Nephron progenitor cell (in vitro differentiated cells): ENCODE data around the gene FANCB.

ENCODE experiments used
- DNase-seq: peaks from one replicate; pipeline ENCODE4 v3.0.0; 2021
- H3K27ac Mint-ChIP-seq: 2 replicates; pipeline ENCODE4 v1.8.0; 2021; ENCODE audit warnings: mild to moderate bottlenecking, moderate library complexity, mixed read lengths
- H3K27me3 Mint-ChIP-seq: 2 replicates; pipeline ENCODE4 v1.8.0; 2021; ENCODE audit warnings: mild to moderate bottlenecking, low read depth, mixed read lengths; ENCODE audit not compliant: poor library complexity
- H3K36me3 Mint-ChIP-seq: 2 replicates; pipeline ENCODE4 v1.8.0; 2021; ENCODE audit warnings: low read depth, mixed read lengths
- H3K4me1 Mint-ChIP-seq: 2 replicates; pipeline ENCODE4 v1.8.0; 2021; ENCODE audit warnings: mixed read lengths
- H3K4me3 Mint-ChIP-seq: 2 replicates; pipeline ENCODE4 v1.8.0; 2021; ENCODE audit warnings: mild to moderate bottlenecking, moderate library complexity, mixed read lengths
- H3K9me3 Mint-ChIP-seq: 2 replicates; pipeline ENCODE4 v1.8.0; 2021; ENCODE audit warnings: mild to moderate bottlenecking, moderate library complexity, mixed read lengths
- CTCF ChIP-seq: fragments of 200-600 bp; sonication (generic); IDR thresholded peaks from 2 replicates; pipeline ENCODE4 v1.5.0; 2021; ENCODE audit warnings: antibody characterized with exemption

The FANCB gene

GRCh38 chrX:14837155-14837554 lies 35.7 kb downstream of the FANCB start:
- no peaks in the 10 kb centered on the region for H3K27me3 Mint-ChIP-seq
- TF ChIP-seq CTCF: no peak
- no peak overlapping the region for H3K4me3 Mint-ChIP-seq
- H3K9me3 Mint-ChIP-seq: peaks cover 26% of the 10 kb centered on the region
- DNase-seq: no peak
- peaks cover 19% of the 10 kb centered on the region for H3K36me3 Mint-ChIP-seq
- H3K27ac Mint-ChIP-seq: no peak overlapping the region
- no peaks in the 10 kb centered on the region for H3K4me1 Mint-ChIP-seq

GRCh38 chrX:14832586-14832985 lies 40.3 kb downstream of the FANCB start:
- TF ChIP-seq CTCF: no peak
- peaks cover 38% of the 10 kb centered on the region for H3K36me3 Mint-ChIP-seq
- H3K4me3 Mint-ChIP-seq: no peak overlapping the region
- no peak for DNase-seq
- H3K27ac Mint-ChIP-seq: no peak overlapping the region
- no peaks in the 10 kb centered on the region for H3K4me1 Mint-ChIP-seq
- peaks cover 64% of the 10 kb centered on the region for H3K9me3 Mint-ChIP-seq
- H3K27me3 Mint-ChIP-seq: no peaks in the 10 kb centered on the region

GRCh38 chrX:14832151-14832550 lies 40.7 kb downstream of the FANCB start:
- TF ChIP-seq CTCF: no peak
- Mint-ChIP-seq H3K27ac (no peak overlapping the region), H3K27me3 (no peaks in the 10 kb centered on the region), H3K9me3 (peaks cover 68% of the 10 kb centered on the region), H3K4me3 (no peak overlapping the region), H3K36me3 (peaks cover 38% of the 10 kb centered on the region), H3K4me1 (no peaks in the 10 kb centered on the region)
- no peak for DNase-seq

GRCh38 chrX:14829643-14830042 lies 43.2 kb downstream of the FANCB start:
- H3K9me3 Mint-ChIP-seq: peaks cover 61% of the 10 kb centered on the region
- no peak for DNase-seq
- no peak overlapping the region for H3K4me3 Mint-ChIP-seq
- H3K36me3 Mint-ChIP-seq: peaks cover 22% of the 10 kb centered on the region
- no peak for TF ChIP-seq CTCF
- H3K27me3 Mint-ChIP-seq: no peaks in the 10 kb centered on the region
- H3K4me1 Mint-ChIP-seq: no peaks in the 10 kb centered on the region
- H3K27ac Mint-ChIP-seq: no peak overlapping the region

- Mint-ChIP-seq H3K4me3 (no peak overlapping the region), H3K27me3 (no peaks in the 10 kb centered on the region), H3K4me1 (no peaks in the 10 kb centered on the region), H3K9me3 (peaks cover 58% of the 10 kb centered on the region), H3K27ac (no peak overlapping the region), H3K36me3 (peaks cover 14% of the 10 kb centered on the region)
- TF ChIP-seq CTCF: no peak
- DNase-seq: no peak
Observed at GRCh38 chrX:14826319-14826718, 46.5 kb downstream of the FANCB start.

GRCh38 chrX:14825851-14826250 lies 47.0 kb downstream of the FANCB start:
- no peak overlapping the region for H3K4me3 Mint-ChIP-seq
- no peaks in the 10 kb centered on the region for H3K4me1 Mint-ChIP-seq
- no peaks in the 10 kb centered on the region for H3K27me3 Mint-ChIP-seq
- no peak overlapping the region for H3K27ac Mint-ChIP-seq
- TF ChIP-seq CTCF: no peak
- no peak for DNase-seq
- peaks cover 14% of the 10 kb centered on the region for H3K36me3 Mint-ChIP-seq
- H3K9me3 Mint-ChIP-seq: peaks cover 53% of the 10 kb centered on the region
